ENCODE data around the gene ARID1B. TPM values are rescaled to one million over a fixed set of nuclear protein-coding genes. Genes with fewer than 3 reads are reported as not detected.

ARID1B gene
- total and polyA plus RNA-seq, 9 of the 15 experiments (the other 6 are each of a cell fraction or from before 2014, with no cell fraction given), result 12.5 to 50.5 (median 25.8) TPM

DNA sequence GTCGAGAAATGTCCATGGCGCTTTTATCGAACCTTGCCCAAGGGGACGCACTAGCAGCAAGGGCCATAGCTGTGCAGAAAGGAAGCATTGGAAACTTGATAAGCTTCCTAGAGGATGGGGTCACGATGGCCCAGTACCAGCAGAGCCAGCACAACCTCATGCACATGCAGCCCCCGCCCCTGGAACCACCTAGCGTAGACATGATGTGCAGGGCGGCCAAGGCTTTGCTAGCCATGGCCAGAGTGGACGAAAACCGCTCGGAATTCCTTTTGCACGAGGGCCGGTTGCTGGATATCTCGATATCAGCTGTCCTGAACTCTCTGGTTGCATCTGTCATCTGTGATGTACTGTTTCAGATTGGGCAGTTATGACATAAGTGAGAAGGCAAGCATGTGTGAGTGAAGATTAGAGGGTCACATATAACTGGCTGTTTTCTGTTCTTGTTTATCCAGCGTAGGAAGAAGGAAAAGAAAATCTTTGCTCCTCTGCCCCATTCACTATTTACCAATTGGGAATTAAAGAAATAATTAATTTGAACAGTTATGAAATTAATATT lies 430.4 kb downstream of the ARID1B start (continued):
- peak; percentile 63 to 72; a peak in 2 of 4 replicates for TF ChIP-seq FOXK2 (conservative IDR thresholded peaks at IDR 0.05 in 1 of 2, IDR thresholded peaks at IDR 0.05 in 1 of 2; ENCODE audit: low read depth in 2 of 2)
- no peak for TF ChIP-seq ARHGAP35 (IDR thresholded peaks at IDR 0.05; ENCODE audit: partially characterized antibody)
- no peak for TF ChIP-seq LCOR (CRISPR knock-in tag; IDR thresholded peaks at IDR 0.05)
- TF ChIP-seq HDAC3 (IDR thresholded peaks at IDR 0.05; ENCODE audit: borderline replicate concordance, partially characterized antibody), result peak; percentile 38
- TF ChIP-seq, protein P1, sequence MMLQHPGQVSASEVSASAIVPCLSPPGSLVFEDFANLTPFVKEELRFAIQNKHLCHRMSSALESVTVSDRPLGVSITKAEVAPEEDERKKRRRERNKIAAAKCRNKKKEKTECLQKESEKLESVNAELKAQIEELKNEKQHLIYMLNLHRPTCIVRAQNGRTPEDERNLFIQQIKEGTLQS (IDR thresholded peaks at IDR 0.05), result peak; percentile 23; the same call in 1 of the 2 replicates
- TF ChIP-seq, protein P1 (CRISPR knock-in tag; conservative IDR thresholded peaks at IDR 0.05), result no peak

DNA sequence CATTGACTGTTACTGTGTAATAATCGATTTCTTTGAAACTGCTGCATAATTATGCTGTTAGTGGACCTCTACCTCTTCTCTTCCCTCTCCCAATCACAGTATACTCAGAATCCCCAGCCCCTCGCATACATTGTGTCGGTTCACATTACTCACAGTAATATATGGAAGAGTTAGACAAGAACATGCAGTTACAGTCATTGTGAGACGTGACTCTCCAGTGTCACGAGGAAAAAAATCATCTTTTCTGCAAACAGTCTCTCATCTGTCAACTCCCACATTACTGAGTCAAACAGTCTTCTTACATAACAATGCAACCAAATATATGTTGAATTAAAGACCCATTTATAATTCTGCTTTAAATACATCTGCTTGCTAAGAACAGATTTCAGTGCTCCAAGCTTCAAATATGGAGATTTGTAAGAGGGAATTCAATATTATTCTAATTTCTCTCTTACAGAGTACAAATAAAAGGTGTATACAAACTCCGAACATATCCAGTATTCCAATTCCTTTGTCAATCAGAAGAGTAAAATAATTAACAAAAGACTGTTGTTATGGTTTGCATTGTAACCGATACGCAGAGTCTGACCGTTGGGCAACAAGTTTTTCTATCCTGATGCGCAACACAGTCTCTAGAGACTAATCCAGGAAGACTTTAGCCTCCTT lies 432.8 kb downstream of the ARID1B start:
- H3K79me2 ChIP-seq (ENCODE audit: control insufficient read depth, insufficient read depth, low read length), result no peaks in the 10 kb centered on the region
- in situ Hi-C loops (cut with MboI), result no loop called here
- intact Hi-C loops (cut with micrococcal nuclease), result no loop called here
- CTCF ChIA-PET (ENCODE audit: low intra/inter-chr PET ratio), result no interaction called here
- no peak overlapping the region for H3K4me3 ChIP-seq
- ATAC-seq, result no peak
- no peak overlapping the region for H2AFZ ChIP-seq (ENCODE audit: low read depth, low read length)
- peaks cover 5 to 6% of the 10 kb centered on the region in 2 experiments; a peak in 3 of 5 replicates for H3K4me1 ChIP-seq (replicated peaks in 1 of 2; ENCODE audit: control insufficient read depth in 2 of 2, insufficient read depth in 2 of 2, low read length in 2 of 2)
- no peak overlapping the region for H3K4me2 ChIP-seq (ENCODE audit: insufficient read depth, low read length)
- H3K27me3 ChIP-seq (ENCODE audit: control insufficient read depth in 2 of 2, insufficient read depth in 2 of 2, low read length in 2 of 2), result no peaks in the 10 kb centered on the region
- H3K9me3 ChIP-seq (replicated peaks; ENCODE audit: control insufficient read depth, insufficient read depth, low read depth, low read length), result no peaks in the 10 kb centered on the region
- no peak for FAIRE-seq
- peaks cover 19% of the 10 kb centered on the region; the same call in 2 of the 3 replicates for H3K36me3 ChIP-seq (ENCODE audit: control insufficient read depth, insufficient read depth, low read length)
- POLR2A ChIA-PET, result interaction anchor here (0.6 to 0.8 kb wide), 2 partner anchors 13 to 326 kb away, joined by 3 read pairs; no protein-coding TSS in a partner anchor
- 87% methylated on average over 10 of the region's 10 CpGs for WGBS (ENCODE audit: insufficient coverage, low coverage, missing lambda C conversion rate)
- no peaks in the 10 kb centered on the region for H3K9me1 ChIP-seq (ENCODE audit: control insufficient read depth, insufficient read depth, low read length)
- no peaks in the 10 kb centered on the region; the same call in 1 of the 2 replicates for H4K20me1 ChIP-seq (replicated peaks; ENCODE audit: control insufficient read depth, insufficient read depth, low read length)
- H3K27ac ChIP-seq (ENCODE audit: extremely low read depth, low read depth, low read length), result no peak overlapping the region
- BruUV-seq (replicated peaks), result no TSS peak
- H3K9ac ChIP-seq (ENCODE audit: insufficient read depth in 1 of 2, low read depth in 2 of 2, low read length in 2 of 2), result no peak overlapping the region
- DNase-seq (ENCODE audit: extremely low read depth in 1 of 4, low spot score in 3 of 4), result no peak
- TF ChIP-seq RFX5 (IDR thresholded peaks at IDR 0.05; ENCODE audit: low read depth, low read length) (no peak), ZNF24 (IDR thresholded peaks at IDR 0.05) (no peak), ELF1 (tag; IDR thresholded peaks at IDR 0.05) (no peak), SMARCB1 (IDR thresholded peaks at IDR 0.05; ENCODE audit: insufficient read length, low read depth) (no peak), EZH2 (IDR thresholded peaks at IDR 0.05; ENCODE audit: borderline replicate concordance, low read depth, low read length) (no peak), POLR3G (IDR thresholded peaks at IDR 0.05; ENCODE audit: extremely low read depth, insufficient read length, insufficient replicate concordance) (no peak)
- TF ChIP-seq, protein P2, sequence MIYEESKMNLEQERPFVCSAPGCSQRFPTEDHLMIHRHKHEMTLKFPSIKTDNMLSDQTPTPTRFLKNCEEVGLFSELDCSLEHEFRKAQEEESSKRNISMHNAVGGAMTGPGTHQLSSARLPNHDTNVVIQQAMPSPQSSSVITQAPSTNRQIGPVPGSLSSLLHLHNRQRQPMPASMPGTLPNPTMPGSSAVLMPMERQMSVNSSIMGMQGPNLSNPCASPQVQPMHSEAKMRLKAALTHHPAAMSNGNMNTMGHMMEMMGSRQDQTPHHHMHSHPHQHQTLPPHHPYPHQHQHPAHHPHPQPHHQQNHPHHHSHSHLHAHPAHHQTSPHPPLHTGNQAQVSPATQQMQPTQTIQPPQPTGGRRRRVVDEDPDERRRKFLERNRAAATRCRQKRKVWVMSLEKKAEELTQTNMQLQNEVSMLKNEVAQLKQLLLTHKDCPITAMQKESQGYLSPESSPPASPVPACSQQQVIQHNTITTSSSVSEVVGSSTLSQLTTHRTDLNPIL (CRISPR knock-in tag; IDR thresholded peaks at IDR 0.05), result no peak
- TF ChIP-seq, protein P3, sequence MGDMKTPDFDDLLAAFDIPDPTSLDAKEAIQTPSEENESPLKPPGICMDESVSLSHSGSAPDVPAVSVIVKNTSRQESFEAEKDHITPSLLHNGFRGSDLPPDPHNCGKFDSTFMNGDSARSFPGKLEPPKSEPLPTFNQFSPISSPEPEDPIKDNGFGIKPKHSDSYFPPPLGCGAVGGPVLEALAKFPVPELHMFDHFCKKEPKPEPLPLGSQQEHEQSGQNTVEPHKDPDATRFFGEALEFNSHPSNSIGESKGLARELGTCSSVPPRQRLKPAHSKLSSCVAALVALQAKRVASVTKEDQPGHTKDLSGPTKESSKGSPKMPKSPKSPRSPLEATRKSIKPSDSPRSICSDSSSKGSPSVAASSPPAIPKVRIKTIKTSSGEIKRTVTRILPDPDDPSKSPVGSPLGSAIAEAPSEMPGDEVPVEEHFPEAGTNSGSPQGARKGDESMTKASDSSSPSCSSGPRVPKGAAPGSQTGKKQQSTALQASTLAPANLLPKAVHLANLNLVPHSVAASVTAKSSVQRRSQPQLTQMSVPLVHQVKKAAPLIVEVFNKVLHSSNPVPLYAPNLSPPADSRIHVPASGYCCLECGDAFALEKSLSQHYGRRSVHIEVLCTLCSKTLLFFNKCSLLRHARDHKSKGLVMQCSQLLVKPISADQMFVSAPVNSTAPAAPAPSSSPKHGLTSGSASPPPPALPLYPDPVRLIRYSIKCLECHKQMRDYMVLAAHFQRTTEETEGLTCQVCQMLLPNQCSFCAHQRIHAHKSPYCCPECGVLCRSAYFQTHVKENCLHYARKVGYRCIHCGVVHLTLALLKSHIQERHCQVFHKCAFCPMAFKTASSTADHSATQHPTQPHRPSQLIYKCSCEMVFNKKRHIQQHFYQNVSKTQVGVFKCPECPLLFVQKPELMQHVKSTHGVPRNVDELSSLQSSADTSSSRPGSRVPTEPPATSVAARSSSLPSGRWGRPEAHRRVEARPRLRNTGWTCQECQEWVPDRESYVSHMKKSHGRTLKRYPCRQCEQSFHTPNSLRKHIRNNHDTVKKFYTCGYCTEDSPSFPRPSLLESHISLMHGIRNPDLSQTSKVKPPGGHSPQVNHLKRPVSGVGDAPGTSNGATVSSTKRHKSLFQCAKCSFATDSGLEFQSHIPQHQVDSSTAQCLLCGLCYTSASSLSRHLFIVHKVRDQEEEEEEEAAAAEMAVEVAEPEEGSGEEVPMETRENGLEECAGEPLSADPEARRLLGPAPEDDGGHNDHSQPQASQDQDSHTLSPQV (IDR thresholded peaks at IDR 0.05), result no peak
